GM12891 (cell line): Measurements from ENCODE around the gene CAMK1D.

Experiments
- POLR2A ChIP-seq: IDR thresholded peaks from 2 replicates; pipeline ENCODE4 v1.6.1; 2011; ENCODE audit warnings: low read depth, low read length, control low read depth
- POLR2AphosphoS5 ChIP-seq: IDR thresholded peaks from 2 replicates; pipeline ENCODE4 v1.6.1; 2011; ENCODE audit warnings: low read depth, low read length, control low read depth
- SPI1 ChIP-seq: IDR thresholded peaks from 2 replicates; pipeline ENCODE4 v1.6.1; 2011; ENCODE audit warnings: low read depth, low read length, control low read depth
- TAF1 ChIP-seq: IDR thresholded peaks from 2 replicates; pipeline ENCODE4 v1.6.1; 2011; ENCODE audit warnings: low read depth, low read length, control low read depth

- TF ChIP-seq SPI1 (no peak), POLR2A (no peak), POLR2AphosphoS5 (no peak), TAF1 (no peak)
Observed at GRCh38 chr10:12659706-12660105, 310.4 kb downstream of the CAMK1D start.
